DMS114 treated with DMSO at 0.1 percent for 48 hours (cell line): ENCODE data around the gene ATF7IP2.
"Not testable (repeated sequence)": the region's sequence is repeated elsewhere in the genome, so short reads cannot be mapped to it uniquely, and the experiment has no call there.

Source experiments
- DNase-seq: peaks from one replicate; lab custom pipeline; 2025; ENCODE audit not compliant: unreplicated experiment; lab: John Stamatoyannopoulos, UW

The ATF7IP2 gene

GRCh38 chr16:10385725-10386516, at the start of gene ATF7IP2:
TSS of gene ATF7IP2 (plus strand) at chr16:10386061. CDS start at chr16:10430621, 44,560 bp downstream.
- DNase-seq, result peak; percentile 89

- no peak for DNase-seq
Observed at GRCh38 chr16:10338426-10338825, 47.4 kb upstream of the ATF7IP2 start.

GRCh38 chr16:10339777-10340732, 45.8 kb upstream of the ATF7IP2 start:
- DNase-seq, result no peak

GRCh38 chr16:10343124-10343760, 42.6 kb upstream of the ATF7IP2 start:
- DNase-seq, result no peak

GRCh38 chr16:10344699-10345098, 41.2 kb upstream of the ATF7IP2 start:
- DNase-seq, result not testable (repeated sequence)

- no peak for DNase-seq
Observed at GRCh38 chr16:10345629-10346028, 40.2 kb upstream of the ATF7IP2 start.

- no peak for DNase-seq
Observed at GRCh38 chr16:10349851-10350250, 36.0 kb upstream of the ATF7IP2 start.

- no peak for DNase-seq
Observed at GRCh38 chr16:10352262-10352661, 33.6 kb upstream of the ATF7IP2 start.

- DNase-seq, result no peak
Observed at GRCh38 chr16:10355589-10355988, 30.3 kb upstream of the ATF7IP2 start.

- DNase-seq, result no peak
Observed at GRCh38 chr16:10356870-10357842, 28.7 kb upstream of the ATF7IP2 start.

- not testable (repeated sequence) for DNase-seq
Observed at GRCh38 chr16:10361747-10362076, 24.1 kb upstream of the ATF7IP2 start.

- DNase-seq, result no peak
Observed at GRCh38 chr16:10362077-10362863, 23.6 kb upstream of the ATF7IP2 start.

GRCh38 chr16:10362864-10363197, 23.0 kb upstream of the ATF7IP2 start:
- not testable (repeated sequence) for DNase-seq

- DNase-seq, result not testable (repeated sequence)
Observed at GRCh38 chr16:10366619-10367018, 19.2 kb upstream of the ATF7IP2 start.

GRCh38 chr16:10367616-10368188, 18.2 kb upstream of the ATF7IP2 start:
- no peak for DNase-seq

- no peak for DNase-seq
Observed at GRCh38 chr16:10368969-10369551, 16.8 kb upstream of the ATF7IP2 start.

- DNase-seq, result no peak
Observed at GRCh38 chr16:10370096-10370726, 15.7 kb upstream of the ATF7IP2 start.

- DNase-seq, result no peak
Observed at GRCh38 chr16:10371592-10371991, 14.3 kb upstream of the ATF7IP2 start.
